ENCODE measurements around the gene PARD6A.

PARD6A gene, protein sequence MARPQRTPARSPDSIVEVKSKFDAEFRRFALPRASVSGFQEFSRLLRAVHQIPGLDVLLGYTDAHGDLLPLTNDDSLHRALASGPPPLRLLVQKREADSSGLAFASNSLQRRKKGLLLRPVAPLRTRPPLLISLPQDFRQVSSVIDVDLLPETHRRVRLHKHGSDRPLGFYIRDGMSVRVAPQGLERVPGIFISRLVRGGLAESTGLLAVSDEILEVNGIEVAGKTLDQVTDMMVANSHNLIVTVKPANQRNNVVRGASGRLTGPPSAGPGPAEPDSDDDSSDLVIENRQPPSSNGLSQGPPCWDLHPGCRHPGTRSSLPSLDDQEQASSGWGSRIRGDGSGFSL

DNA sequence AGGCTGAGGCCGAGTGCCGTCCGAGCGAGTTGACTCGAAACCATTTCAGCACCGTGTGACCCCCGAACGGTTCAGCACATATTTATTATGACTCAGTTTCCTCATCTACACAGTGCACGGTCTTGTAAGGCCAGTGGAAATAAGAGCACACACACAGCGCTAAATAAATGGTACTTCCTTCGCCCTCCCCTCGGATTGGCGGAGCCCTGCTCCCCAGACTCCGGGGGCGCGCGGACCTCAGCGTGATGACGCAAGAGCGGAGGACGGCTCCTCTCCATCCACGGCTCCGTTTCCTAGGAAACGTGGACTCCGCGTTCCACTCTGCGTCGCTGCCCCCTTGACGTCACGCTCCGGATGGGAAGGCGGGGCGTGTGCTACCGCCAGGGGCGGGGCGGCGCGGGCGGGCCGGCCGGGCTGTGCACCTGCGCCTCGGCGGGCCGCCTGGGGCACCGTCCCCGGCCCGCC lies at the start of gene PARD6A:
PARD6A (plus strand) TSS at position 397 of the 465 bp plus-strand sequence. CDS start 79 bp downstream, outside the sequence.
- peak; percentile 95 to 97 for DNase-seq (ENCODE audit: low read depth in 2 of 2)

DNA sequence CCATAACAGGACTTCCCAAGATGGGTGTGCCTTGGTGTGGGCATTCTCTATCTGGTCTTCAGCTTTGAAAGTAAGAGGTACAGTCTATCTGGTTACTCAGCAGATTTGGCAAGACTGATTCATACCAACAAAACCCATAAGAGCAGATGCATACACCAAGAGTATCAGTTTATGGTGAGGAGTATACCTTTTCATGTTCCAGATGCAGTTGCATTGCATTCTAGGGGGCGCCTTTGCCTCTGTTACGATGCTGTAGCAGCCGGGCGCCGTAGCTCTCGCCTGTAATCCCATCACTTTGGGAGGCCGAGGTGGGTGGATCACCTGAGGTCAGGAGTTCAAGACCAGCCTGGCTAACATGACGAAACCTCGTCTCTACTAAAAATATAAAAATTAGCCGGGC lies 47.0 kb upstream of the PARD6A start:
- peak in 1 of 2 donors; percentile 14 for DNase-seq (ENCODE audit: low read depth in 2 of 2)

DNA sequence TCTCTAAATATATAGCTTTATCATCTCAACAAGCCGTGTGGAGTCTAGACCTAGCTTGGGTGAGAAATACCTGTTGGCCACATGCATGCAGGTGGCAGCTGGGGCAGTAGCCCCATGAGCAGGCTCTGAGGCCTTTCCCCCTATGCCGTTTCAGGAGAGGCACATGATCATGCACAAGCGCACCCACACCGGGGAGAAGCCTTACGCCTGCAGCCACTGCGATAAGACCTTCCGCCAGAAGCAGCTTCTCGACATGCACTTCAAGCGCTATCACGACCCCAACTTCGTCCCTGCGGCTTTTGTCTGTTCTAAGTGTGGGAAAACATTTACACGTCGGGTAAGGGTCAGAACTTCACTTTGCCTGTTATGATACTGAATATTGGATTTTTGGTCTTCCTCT lies 32.5 kb upstream of the PARD6A start:
- no peak for DNase-seq (ENCODE audit: low read depth in 2 of 2)

DNA sequence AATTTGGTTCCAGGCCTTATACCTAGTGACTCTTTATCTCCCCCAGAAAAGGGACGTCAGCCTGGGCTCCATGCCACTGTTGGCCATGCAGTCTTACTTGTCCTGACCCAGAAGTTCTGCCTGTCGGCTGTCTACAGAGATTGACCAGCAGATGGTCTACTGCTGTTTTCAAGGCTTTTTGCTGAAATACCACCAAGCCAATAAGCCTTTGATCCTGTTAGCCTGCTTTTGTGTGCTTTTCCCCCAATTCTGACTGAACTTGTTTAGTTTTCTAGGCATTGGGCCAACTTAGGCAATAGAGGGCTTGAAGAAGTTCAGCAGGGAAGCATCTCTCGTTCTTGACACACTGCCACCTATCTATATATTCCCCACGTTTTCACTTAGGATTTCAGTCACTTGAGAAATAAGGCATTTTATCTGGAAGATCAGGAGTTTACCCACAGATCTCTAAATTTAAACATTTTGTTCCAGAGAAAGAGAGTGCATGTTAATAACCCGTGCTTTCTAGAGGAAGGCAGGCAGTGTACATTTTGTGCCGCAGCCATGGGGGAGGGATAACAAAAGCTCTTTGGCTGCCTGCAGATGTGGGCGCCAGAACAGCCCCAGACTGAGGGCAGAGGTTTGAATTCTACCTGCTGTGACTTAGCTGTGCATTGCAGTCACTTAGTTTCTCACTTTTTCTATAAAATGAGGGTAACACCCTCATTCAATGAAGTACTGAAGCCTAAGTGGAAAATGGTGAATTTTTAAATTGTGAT lies 28.2 kb upstream of the PARD6A start:
- no peak for DNase-seq (ENCODE audit: low read depth in 2 of 2)

DNA sequence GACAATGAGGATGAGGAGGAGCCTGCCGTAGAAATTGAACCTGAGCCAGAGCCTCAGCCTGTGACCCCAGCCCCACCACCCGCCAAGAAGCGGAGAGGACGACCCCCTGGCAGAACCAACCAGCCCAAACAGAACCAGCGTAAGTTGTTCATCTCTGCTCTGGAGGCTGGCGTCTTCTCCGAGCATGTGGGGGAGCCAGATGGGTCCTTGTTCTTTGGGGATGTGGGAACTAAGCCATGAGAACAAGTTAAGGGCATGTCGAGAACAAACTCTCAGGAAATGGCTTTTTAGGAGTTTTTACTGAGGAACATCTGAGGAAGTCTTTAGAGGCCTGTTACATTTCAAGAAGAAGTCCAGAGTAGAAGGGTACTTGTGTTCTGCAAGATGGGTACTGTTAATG lies 24.0 kb upstream of the PARD6A start:
- DNase-seq (ENCODE audit: low read depth in 2 of 2) = no peak

DNA sequence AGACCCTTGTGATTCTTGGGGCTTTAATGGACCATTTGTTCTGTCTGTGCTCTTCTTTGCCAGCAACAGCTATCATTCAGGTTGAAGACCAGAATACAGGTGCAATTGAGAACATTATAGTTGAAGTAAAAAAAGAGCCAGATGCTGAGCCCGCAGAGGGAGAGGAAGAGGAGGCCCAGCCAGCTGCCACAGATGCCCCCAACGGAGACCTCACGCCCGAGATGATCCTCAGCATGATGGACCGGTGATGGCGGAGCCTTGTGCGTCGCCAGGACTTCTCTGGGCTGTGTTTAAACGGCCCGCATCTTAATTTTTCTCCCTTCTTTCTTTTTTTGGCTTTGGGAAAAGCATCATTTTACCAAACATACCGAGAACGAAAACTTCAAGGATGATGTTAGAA lies 23.1 kb upstream of the PARD6A start:
- no peak for DNase-seq (ENCODE audit: low read depth in 2 of 2)

DNA sequence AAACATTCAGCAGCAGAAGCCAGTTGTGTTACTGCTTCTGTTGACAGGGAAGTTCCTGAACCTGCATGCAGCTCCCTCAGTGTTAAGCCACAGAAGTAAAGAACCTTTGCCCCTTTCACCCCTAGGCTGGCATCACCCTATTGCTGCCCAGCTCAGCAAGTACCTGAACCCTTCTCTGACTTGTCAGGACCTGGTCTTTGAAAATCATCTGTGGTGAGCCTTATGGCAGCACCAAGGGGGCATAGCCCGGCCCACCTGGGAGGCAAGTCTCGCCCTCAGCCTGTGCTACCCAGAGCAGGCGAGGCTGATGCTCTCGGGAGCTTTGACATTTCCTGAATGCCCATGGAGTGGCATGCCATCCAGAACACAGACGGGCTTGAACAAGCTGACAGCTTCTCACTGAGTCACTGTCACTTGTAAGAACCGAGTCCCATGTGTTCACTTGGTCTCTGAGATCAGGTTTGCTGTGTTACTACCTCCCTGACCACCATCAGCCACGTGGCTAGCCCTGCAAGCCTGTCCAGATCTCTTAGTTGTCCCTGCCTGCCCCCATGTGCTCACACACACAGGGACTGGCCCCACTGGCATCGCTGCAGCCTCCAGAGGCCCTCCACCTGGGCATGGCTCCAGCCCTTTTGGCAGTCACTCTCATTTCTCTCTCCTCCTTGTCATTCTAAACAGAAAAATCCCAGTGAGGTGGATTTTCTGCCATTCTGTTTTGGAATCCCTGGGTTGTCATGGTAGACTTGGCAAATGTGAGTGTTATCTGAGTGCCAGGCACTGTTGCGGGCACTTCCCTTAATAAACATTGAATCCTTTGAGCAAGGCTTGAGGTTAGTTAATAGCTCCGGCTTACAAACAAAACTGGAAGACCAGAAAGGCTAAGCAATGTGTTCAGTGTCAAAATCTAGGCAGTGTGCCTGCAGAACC lies 18.7 kb upstream of the PARD6A start:
- no peak for DNase-seq (ENCODE audit: low read depth in 2 of 2)

DNA sequence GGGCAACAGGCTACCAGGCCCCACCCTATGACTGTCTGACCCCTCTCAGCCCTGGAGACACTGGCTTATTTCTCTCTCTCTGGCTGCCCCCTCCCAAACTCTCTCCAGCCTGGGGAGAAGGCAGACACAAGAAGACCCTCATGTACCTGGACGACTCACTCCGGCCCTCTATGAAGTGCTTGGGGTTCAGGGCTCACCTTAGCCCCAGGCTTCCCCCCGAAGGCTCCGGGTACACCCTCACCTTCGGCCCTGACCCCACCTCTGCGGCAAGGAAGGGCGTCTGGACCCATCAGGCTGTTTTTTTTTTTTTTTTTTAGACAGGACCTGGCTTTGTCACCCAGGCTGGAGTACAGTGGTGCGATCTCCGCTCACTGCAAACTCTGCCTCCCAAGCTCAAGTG lies 16.7 kb upstream of the PARD6A start:
- DNase-seq (ENCODE audit: low read depth in 2 of 2) = no peak

DNA sequence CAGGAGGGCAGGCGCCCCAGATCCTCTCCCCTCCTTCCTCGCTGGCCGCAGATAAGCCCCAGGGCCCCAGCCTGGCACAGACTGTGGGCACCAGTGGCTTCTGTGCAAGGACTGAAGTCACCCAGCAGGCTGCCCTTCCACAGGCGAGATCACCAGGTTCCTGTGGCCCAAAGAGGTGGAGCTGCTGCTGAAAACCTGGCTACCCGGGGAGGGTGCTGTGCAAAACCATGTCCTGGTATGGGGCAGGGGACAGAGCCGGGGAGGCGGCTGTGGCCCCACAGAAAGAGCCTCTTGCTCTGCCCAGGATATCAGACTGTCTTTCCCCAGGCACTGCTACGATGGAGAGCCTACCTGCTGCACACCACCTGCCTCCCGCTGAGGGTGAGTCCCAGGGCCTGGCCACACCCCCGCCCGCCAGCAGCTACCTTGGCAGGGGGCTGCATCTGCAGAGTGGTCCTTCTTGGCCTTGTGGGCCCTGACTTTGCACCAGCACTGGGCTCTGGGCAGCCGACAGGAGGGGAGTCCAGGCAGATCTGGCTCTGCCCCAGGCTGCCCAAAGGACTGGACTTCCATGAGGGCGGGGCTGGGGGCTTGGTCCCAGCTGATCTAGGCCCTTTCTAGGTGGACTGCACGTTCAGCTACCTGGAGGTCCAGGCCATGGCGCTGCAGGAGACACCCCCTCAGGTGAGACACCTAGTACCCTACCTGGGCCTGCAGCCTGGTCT lies 15.2 kb upstream of the PARD6A start:
- no peak for DNase-seq (ENCODE audit: low read depth in 2 of 2)

DNA sequence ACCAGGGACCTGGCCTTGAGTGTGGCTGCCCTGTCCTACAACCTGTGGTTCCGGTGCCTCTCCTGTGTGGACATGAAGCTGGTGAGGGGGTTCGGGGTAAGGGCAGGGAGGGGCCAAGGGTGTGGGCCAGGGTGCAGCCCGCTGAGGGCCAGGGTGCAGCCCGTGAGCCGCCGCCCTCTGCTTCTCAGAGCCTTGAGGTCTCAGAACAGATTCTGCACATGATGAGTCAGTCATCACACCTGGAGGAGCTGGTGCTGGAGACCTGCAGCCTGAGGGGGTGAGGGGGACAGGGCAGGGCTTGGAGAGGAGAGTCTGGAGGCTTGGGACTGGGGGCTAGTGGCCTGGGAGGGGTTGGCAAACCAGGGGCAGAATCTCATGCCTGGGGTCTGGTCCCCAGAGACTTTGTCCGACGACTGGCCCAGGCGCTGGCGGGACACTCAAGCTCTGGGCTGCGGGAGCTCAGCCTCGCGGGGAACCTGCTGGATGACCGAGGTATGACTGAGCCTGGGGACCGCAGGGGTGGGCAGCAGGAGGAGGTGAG lies 13.6 kb upstream of the PARD6A start:
- DNase-seq (ENCODE audit: low read depth in 2 of 2) = no peak

DNA sequence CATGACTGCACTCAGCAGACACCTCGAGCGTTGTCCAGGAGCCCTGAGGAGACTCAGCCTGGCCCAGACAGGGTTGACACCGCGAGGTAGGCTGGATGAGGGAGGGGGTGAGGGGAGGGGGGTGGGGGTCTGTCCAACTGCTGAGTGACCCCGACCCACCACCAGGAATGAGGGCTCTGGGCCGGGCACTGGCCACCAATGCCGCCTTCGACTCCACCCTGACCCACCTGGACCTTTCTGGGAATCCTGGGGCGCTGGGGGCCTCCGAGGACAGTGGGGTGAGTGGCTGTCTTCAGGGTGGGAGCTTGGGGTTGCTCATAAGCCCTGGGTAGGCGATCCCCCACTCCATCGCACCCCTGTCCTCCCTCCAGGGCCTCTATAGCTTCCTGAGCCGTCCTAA lies 13.1 kb upstream of the PARD6A start:
- no peak for DNase-seq (ENCODE audit: low read depth in 2 of 2)

DNA sequence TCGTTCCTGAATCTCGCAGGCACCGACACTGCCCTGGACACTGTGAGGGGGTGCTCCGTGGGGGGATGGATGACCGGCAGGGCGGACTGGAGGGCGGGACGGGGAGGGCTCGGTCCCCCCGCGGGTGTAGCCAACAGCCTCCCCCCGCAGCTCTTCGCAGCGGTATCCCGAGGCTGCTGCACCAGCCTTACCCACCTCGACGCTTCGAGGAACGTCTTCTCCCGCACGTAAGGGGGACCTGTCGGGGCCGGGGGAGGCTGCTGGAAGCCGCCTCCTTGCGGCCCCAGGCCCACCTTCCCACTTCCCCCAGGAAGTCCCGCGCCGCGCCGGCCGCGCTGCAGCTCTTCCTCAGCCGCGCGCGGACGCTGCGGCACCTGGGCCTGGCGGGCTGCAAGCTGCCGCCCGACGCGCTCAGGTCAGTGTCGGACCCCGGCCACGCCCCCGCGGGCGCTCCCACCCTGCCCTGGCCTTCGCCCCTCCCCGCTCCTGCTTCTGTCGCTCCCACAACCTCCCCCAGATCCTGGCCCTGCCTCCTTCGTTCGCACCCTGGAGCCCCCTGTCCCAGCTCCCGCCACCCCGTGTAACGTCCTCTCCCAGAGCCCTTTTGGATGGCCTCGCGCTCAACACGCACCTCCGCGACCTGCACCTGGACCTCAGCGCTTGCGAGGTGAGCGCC lies 12.5 kb upstream of the PARD6A start:
- DNase-seq (ENCODE audit: low read depth in 2 of 2) = no peak

DNA sequence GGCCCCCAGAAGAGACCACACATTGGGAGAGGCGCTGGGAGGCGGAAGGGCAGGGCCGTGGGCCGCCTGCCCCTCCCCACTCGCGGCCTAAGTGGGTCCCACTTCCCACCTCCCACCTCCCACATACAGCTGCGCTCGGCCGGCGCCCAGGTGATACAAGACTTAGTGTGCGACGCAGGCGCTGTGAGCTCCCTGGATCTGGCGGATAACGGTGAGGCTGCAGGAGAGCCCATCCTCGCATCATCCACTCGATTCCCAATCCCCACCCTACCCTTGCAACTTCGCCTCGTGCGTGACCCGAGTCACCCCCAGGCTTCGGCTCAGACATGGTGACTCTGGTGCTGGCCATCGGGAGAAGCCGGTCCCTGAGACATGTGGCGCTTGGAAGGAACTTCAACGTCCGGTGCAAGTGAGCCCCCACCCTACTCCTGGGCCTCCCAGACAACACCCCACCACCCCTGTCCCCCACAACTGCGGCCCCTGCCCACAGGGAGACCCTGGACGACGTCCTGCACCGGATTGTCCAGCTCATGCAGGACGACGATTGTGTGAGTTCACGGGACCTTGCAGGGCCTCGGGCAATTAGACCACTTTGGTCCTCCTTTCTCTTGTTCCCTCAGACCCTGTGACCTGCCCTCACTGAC lies 11.9 kb upstream of the PARD6A start:
- DNase-seq (ENCODE audit: low read depth in 2 of 2) = no peak

DNA sequence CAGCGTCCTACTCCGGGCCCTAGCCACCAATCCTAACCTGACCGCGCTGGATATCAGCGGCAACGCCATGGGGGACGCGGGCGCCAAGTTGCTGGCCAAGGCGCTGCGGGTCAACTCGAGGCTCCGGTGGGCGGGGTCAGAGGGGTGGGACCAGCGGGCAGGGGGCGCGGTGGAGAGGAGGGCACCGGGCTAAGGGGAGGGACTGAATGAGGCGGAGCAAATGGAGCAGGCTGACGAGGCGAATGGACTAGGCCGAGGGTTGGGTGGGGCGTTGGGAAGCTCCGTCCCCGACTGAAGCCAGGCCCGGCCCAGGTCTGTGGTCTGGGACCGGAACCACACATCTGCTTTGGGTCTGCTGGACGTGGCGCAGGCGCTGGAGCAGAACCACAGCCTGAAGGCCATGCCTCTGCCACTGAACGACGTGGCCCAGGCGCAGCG lies 11.2 kb upstream of the PARD6A start:
- no peak for DNase-seq (ENCODE audit: low read depth in 2 of 2)

DNA sequence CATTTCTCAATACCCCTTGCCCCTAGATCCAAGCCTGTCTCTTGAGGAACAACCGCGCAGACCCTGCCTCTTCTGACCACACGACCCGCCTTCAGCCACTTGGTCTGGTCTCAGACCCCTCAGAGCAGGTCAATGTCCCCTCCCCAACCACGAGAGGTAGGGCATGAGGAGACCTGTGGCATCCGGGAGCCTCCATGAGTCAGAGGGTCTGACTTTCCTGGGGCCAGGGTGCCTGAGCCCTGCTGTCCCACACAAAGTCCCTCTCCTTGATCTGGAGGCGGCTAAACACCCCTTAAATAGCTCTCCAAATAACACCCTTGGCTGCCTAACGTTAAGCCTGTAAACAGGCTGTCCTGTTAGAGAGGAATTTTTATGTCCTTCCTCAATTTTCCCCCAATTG lies 10.7 kb upstream of the PARD6A start:
- no peak for DNase-seq (ENCODE audit: low read depth in 2 of 2)

DNA sequence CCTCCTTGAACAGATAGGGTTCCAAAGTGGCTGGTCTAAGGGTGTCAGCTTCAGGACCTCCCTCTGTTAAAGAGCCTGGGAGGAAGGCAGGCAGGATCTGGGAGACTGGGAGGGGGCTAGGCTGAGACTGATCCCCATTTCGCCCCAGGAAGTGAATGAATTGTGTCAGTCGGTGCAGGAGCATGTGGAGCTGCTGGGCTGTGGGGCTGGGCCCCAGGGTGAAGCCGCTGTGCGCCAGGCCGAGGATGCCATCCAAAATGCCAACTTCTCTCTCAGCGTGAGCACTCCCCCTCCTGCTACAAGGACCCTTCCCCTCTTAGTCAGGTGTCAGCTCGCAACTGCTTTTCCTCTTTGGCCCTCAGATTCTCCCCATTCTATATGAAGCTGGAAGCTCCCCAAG lies 9.7 kb upstream of the PARD6A start:
- no peak for DNase-seq (ENCODE audit: low read depth in 2 of 2)

DNA sequence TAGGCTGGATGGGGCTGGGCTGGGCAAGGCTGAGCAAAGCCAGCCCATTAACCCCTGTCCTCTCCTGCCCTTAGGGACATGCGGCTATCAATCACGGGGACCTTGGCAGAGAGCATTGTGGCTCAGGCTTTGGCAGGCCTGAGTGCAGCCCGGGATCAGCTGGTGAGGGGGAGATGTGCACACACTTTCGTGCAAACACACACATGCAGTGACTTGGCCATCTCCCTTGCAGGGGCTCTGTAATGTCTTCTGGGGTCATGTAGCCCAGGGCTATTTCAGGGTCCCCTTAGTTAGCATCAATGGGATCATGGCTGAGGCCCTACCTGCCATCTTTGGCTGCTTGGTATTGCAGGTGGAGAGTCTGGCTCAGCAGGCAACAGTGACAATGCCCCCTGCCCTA lies 8.9 kb upstream of the PARD6A start:
- no peak for DNase-seq (ENCODE audit: low read depth in 2 of 2)

DNA sequence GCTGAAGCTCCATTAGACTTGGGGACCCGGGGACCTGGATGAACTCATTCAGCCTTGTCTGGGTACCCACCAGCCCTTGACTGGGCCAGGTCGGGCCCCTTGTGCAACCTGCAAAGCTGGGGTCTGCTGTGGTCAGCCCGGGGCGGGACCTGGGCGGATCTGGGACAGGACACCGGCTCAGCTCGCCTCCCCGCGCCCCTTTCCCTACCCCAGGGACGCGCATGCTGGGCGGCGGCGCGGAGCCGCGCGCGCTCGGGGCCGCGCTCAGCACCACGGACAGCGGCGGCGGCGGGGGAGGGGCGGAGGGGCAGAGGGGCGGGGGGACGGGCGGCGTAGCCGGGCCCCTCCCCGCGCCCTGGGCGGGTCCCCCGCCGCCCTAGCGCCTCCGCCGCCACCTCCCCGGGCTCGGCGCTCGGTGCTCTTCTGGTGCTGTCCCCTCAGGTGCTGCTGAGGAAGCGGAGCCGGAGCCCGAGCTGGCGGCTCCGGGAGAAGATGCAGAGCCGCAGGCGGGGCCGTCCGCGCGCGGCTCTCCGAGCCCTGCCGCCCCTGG lies 8.1 kb upstream of the PARD6A start:
- no peak for DNase-seq (ENCODE audit: low read depth in 2 of 2)

DNA sequence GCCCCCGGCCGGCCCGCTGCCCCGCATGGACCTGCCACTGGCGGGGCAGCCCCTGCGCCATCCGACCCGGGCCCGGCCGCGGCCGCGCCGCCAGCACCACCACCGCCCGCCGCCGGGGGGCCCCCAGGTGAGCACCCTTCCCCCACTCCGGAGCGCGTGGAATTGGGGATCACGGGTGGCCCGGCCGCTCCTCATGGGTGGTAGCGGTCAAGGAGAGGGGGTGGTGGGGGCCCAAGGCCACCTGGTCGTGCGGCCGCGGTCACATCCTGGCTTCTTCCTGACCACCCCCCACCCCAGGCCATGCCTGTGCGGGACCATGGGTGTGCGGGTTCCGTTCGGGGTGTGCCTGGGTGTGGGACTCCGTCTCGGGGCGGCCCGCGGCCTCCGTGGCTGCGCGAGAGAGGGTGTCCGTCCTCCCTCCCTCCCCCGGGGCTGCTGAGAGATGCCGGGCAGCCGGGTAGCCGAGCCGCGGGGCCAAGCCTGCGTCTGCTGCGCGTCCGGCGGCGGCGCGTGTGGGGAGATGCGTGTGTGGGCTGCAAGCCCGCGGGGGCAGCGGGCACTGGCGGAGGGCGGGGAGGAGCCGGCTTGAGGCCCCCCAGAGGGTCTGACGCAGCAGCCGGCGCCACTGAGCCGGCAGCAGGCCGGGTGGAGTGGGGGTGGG lies 7.5 kb upstream of the PARD6A start:
- no peak for DNase-seq (ENCODE audit: low read depth in 2 of 2)

Measured in stimulated activated CD4-positive, alpha-beta T cell treated with anti-CD3 and anti-CD28 coated beads, Interleukin-15, amount 100 ng/mL, for 48 hours (primary cell).